ENCODE measurements around the gene CCDC127. TPM values are rescaled to one million over a fixed set of nuclear protein-coding genes. Genes with fewer than 3 reads are reported as not detected.
"Not testable (repeated sequence)": the region's sequence is repeated elsewhere in the genome, so short reads cannot be mapped to it uniquely, and the experiment has no call there.

The CCDC127 gene
- total RNA-seq, 2 donors from 2014 or later = 2.7 to 7.8 TPM

GRCh38 chr5:167511-167910 is 50.4 kb downstream of the CCDC127 start:
- no peak overlapping the region for H3K27ac ChIP-seq
- no peak for TF ChIP-seq CTCF (IDR thresholded peaks at IDR 0.05)
- no peak overlapping the region for H3K4me3 ChIP-seq
- DNase-seq (ENCODE audit: low spot score) (no peak), ATAC-seq (ENCODE audit: insufficient number of reproducible peaks, low FRiP score, low read depth) (no peak)
- H3K36me3 ChIP-seq = no peaks in the 10 kb centered on the region
- H3K9me3 ChIP-seq = no peaks in the 10 kb centered on the region
- H3K27me3 ChIP-seq (replicated peaks; ENCODE audit: insufficient read depth) = no peaks in the 10 kb centered on the region
- H3K4me1 ChIP-seq (ENCODE audit: control insufficient read depth in 1 of 2, low read depth in 2 of 2) = no peaks in the 10 kb centered on the region

GRCh38 chr5:166441-167372 is 51.2 kb downstream of the CCDC127 start:
- H3K27me3 ChIP-seq (replicated peaks; ENCODE audit: insufficient read depth) = no peaks in the 10 kb centered on the region
- H3K36me3 ChIP-seq = no peaks in the 10 kb centered on the region
- H3K4me3 ChIP-seq = no peak overlapping the region
- DNase-seq (ENCODE audit: low spot score) (no peak), ATAC-seq (ENCODE audit: insufficient number of reproducible peaks, low FRiP score, low read depth) (no peak)
- TF ChIP-seq CTCF (IDR thresholded peaks at IDR 0.05) = no peak
- H3K4me1 ChIP-seq (ENCODE audit: control insufficient read depth in 1 of 2, low read depth in 2 of 2) = no peaks in the 10 kb centered on the region
- no peak overlapping the region for H3K27ac ChIP-seq
- no peaks in the 10 kb centered on the region for H3K9me3 ChIP-seq

- ATAC-seq (ENCODE audit: insufficient number of reproducible peaks, low FRiP score, low read depth); DNase-seq (ENCODE audit: low spot score): not testable (repeated sequence)
Observed at GRCh38 chr5:164783-165182, 53.2 kb downstream of the CCDC127 start.

GRCh38 chr5:164244-164643 is 53.7 kb downstream of the CCDC127 start:
- Histone ChIP-seq H3K27me3 (replicated peaks; ENCODE audit: insufficient read depth) (no peaks in the 10 kb centered on the region), H3K4me3 (no peak overlapping the region), H3K36me3 (no peaks in the 10 kb centered on the region), H3K4me1 (ENCODE audit: control insufficient read depth in 1 of 2, low read depth in 2 of 2) (no peaks in the 10 kb centered on the region), H3K27ac (no peak overlapping the region), H3K9me3 (no peaks in the 10 kb centered on the region)
- no peak for DNase-seq (ENCODE audit: low spot score)
- no peak for TF ChIP-seq CTCF (IDR thresholded peaks at IDR 0.05)
- no peak for ATAC-seq (ENCODE audit: insufficient number of reproducible peaks, low FRiP score, low read depth)

More at GRCh38 chr5:164783-165182, 53.2 kb downstream of the CCDC127 start:
- not testable (repeated sequence) for H3K27ac ChIP-seq; H3K4me3 ChIP-seq; H3K4me1 ChIP-seq (ENCODE audit: control insufficient read depth in 1 of 2, low read depth in 2 of 2); H3K9me3 ChIP-seq; H3K27me3 ChIP-seq (replicated peaks; ENCODE audit: insufficient read depth); H3K36me3 ChIP-seq

GRCh38 chr5:163841-164240 is 54.1 kb downstream of the CCDC127 start:
- Histone ChIP-seq H3K36me3 (no peaks in the 10 kb centered on the region), H3K9me3 (no peaks in the 10 kb centered on the region), H3K4me1 (ENCODE audit: control insufficient read depth in 1 of 2, low read depth in 2 of 2) (no peaks in the 10 kb centered on the region), H3K4me3 (no peak overlapping the region), H3K27ac (no peak overlapping the region), H3K27me3 (replicated peaks; ENCODE audit: insufficient read depth) (no peaks in the 10 kb centered on the region)
- ATAC-seq (ENCODE audit: insufficient number of reproducible peaks, low FRiP score, low read depth) (no peak), DNase-seq (ENCODE audit: low spot score) (no peak)
- TF ChIP-seq CTCF (IDR thresholded peaks at IDR 0.05) = no peak

GRCh38 chr5:163338-163620 is 54.7 kb downstream of the CCDC127 start:
- DNase-seq (ENCODE audit: low spot score) = no peak

More at GRCh38 chr5:163338-163620, 54.7 kb downstream of the CCDC127 start:
- no peaks in the 10 kb centered on the region for H3K4me1 ChIP-seq (ENCODE audit: control insufficient read depth in 1 of 2, low read depth in 2 of 2)
- no peaks in the 10 kb centered on the region for H3K9me3 ChIP-seq
- H3K4me3 ChIP-seq = no peak overlapping the region
- no peak for TF ChIP-seq CTCF (IDR thresholded peaks at IDR 0.05)
- no peak for ATAC-seq (ENCODE audit: insufficient number of reproducible peaks, low FRiP score, low read depth)
- no peaks in the 10 kb centered on the region for H3K36me3 ChIP-seq
- no peaks in the 10 kb centered on the region for H3K27me3 ChIP-seq (replicated peaks; ENCODE audit: insufficient read depth)
- H3K27ac ChIP-seq = no peak overlapping the region
